ENCODE measurements around the gene MRPS24. TPM values are rescaled to one million over a fixed set of nuclear protein-coding genes. Genes with fewer than 3 reads are reported as not detected.

Gene MRPS24
- total RNA-seq, 1 donor from 2014 or later, result 118 TPM

Other genes starting within 250 kb of the MRPS24 start
- gene COA1, start 140.0 kb downstream of the MRPS24 start, total RNA-seq, result 81.7 and 88.6 TPM in 2 replicates
- gene BLVRA, start 110.8 kb downstream of the MRPS24 start, total RNA-seq, result 48.1 and 52.9 TPM in 2 replicates
- gene URGCP, start 37.1 kb upstream of the MRPS24 start, total RNA-seq, result 32.2 and 34.4 TPM in 2 replicates
- 15.3 and 17.7 TPM in 2 replicates for gene UBE2D4, start 56.9 kb upstream of the MRPS24 start, total RNA-seq
- gene SPDYE1, start 128.4 kb upstream of the MRPS24 start, total RNA-seq, result not detected in 2 replicates
- 140 TPM in 2 replicates for gene DBNL, start 175.2 kb upstream of the MRPS24 start, total RNA-seq
- gene PGAM2, start 196.1 kb upstream of the MRPS24 start, total RNA-seq, result 0.42 and 0.78 TPM in 2 replicates
- gene POLM, start 213.0 kb upstream of the MRPS24 start, total RNA-seq, result 36.9 and 41.7 TPM in 2 replicates
- 17.0 and 17.2 TPM in 2 replicates for gene AEBP1, start 234.8 kb upstream of the MRPS24 start, total RNA-seq

Measured in activated T-helper 1 cell treated with anti-CD3 and anti-CD28 coated beads, Interleukin-12 subunit alpha, Interleukin-12 subunit beta, Interleukin-2, Interleukin-4 antibody, amounts not matched to agents 30 ng/mL and 10 ng/mL and 1 ng/mL, durations not matched to agents 14 hours and 24 hours and 36 hours (primary cell).